OCI-LY1 (cell line): Measurements from ENCODE around the gene ADAMTS9.

Source experiments
- H2AFZ ChIP-seq: fragments of 200-600 bp; sonication (generic), shearing (Covaris generic); 2 replicates; pipeline ENCODE4 v1.6.0; 2014; ENCODE audit warnings: antibody characterized with exemption, mild to moderate bottlenecking, low read length
- H3F3A ChIP-seq: fragments of 200-600 bp; sonication (generic), shearing (Covaris generic); 2 replicates; pipeline ENCODE4 v1.6.0; 2014; ENCODE audit warnings: mild to moderate bottlenecking, antibody characterized with exemption, low read length, moderate library complexity; ENCODE audit not compliant: insufficient read depth
- H3K27ac ChIP-seq: fragments of 200-600 bp; sonication (generic); 2 replicates; pipeline ENCODE4 v1.5.1; 2014; ENCODE audit warnings: low read length, mixed run types, mild to moderate bottlenecking, low read depth; ENCODE audit not compliant: poor library complexity, severe bottlenecking
- H3K27me3 ChIP-seq: fragments of 200-600 bp; sonication (generic); 2 replicates; pipeline ENCODE4 v1.6.0; 2014; ENCODE audit warnings: antibody characterized with exemption, mild to moderate bottlenecking, low read length, moderate library complexity; ENCODE audit not compliant: insufficient read depth
- H3K36me3 ChIP-seq: fragments of 200-600 bp; sonication (generic); 2 replicates; pipeline ENCODE4 v1.6.1; 2014; ENCODE audit warnings: mild to moderate bottlenecking, antibody characterized with exemption, low read length, moderate library complexity, mixed read lengths; ENCODE audit not compliant: insufficient read depth
- H3K4me1 ChIP-seq: fragments of 200-600 bp; sonication (generic); 2 replicates; pipeline ENCODE4 v1.5.1; 2014; ENCODE audit warnings: mild to moderate bottlenecking, low read length, moderate library complexity; ENCODE audit not compliant: insufficient read depth, severe bottlenecking
- H3K4me2 ChIP-seq: fragments of 200-600 bp; sonication (generic), shearing (Covaris generic); 2 replicates; pipeline ENCODE4 v1.6.1; 2014; ENCODE audit warnings: low read length
- H3K4me3 ChIP-seq: fragments of 200-600 bp; sonication (generic); 2 replicates; pipeline ENCODE4 v1.5.1; 2014; ENCODE audit warnings: low read length, low read depth, mild to moderate bottlenecking, mixed read lengths; ENCODE audit not compliant: poor library complexity, severe bottlenecking
- H3K79me2 ChIP-seq: fragments of 200-600 bp; shearing (Covaris generic); 2 replicates; pipeline ENCODE4 v1.6.1; 2016; ENCODE audit warnings: mixed run types, low read length, mixed read lengths; ENCODE audit not compliant: insufficient read depth
- H3K9ac ChIP-seq: fragments of 200-600 bp; sonication (generic), shearing (Covaris generic); 2 replicates; pipeline ENCODE4 v1.6.1; 2014; ENCODE audit warnings: mild to moderate bottlenecking, low read length, mixed read lengths
- H3K9me2 ChIP-seq: fragments of 200-600 bp; sonication (generic), shearing (Covaris generic); 2 replicates; pipeline ENCODE4 v1.6.1; 2014; ENCODE audit warnings: low read depth, mild to moderate bottlenecking, low read length, mixed read lengths
- H3K9me3 ChIP-seq: fragments of 200-600 bp; shearing (Covaris generic); 2 replicates; pipeline ENCODE4 v1.6.1; 2014; ENCODE audit warnings: low read length, mixed read lengths
- H4K20me1 ChIP-seq: fragments of 200-600 bp; sonication (generic), shearing (Covaris generic); 2 replicates; pipeline ENCODE4 v1.6.0; 2016; ENCODE audit warnings: mild to moderate bottlenecking, low read length; ENCODE audit not compliant: insufficient read depth
- EZH2 ChIP-seq: fragments of 200-600 bp; sonication (generic), shearing (Covaris generic); IDR thresholded peaks from 2 replicates; pipeline ENCODE4 v1.8.0; 2017; ENCODE audit warnings: borderline replicate concordance, mixed run types, mild to moderate bottlenecking, antibody characterized with exemption, low read length, moderate library complexity, mixed read lengths
- TF ChIP-seq, protein P1 (sequence below): fragments of 200-600 bp; sonication (generic), shearing (Covaris generic); IDR thresholded peaks from 2 replicates; pipeline ENCODE4 v1.5.1; 2017; ENCODE audit warnings: mild to moderate bottlenecking, antibody characterized with exemption, low read length, moderate library complexity, mixed read lengths

ADAMTS9 gene

DNA sequence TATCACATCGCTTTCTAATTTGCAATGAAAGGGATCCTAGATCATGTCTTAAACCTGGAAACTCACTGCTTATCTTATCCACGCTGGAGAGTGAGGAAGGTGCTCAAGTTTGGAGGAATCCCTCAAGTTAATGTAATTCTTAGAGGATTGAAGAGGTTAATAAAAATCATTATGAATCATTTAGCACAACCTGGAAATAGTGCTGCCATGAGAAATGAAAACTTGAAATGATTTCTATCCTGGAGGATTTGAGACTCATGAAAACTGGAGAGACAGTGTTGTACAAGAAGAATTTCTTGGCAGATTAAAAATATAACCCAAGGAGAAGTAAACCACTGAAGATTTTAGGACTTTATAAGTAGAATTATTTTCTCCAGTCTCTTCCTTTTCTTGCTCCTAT lies 125.9 kb downstream of the ADAMTS9 start:
- no peaks in the 10 kb centered on the region for H3K79me2 ChIP-seq
- no peak overlapping the region for H3K27ac ChIP-seq
- no peaks in the 10 kb centered on the region for H3K9me3 ChIP-seq
- H3K27me3 ChIP-seq, result no peaks in the 10 kb centered on the region
- no peak overlapping the region for H3K4me3 ChIP-seq
- no peak overlapping the region for H3K9ac ChIP-seq
- no peak overlapping the region for H3K4me2 ChIP-seq
- no peaks in the 10 kb centered on the region for H3K4me1 ChIP-seq
- TF ChIP-seq, protein P1, sequence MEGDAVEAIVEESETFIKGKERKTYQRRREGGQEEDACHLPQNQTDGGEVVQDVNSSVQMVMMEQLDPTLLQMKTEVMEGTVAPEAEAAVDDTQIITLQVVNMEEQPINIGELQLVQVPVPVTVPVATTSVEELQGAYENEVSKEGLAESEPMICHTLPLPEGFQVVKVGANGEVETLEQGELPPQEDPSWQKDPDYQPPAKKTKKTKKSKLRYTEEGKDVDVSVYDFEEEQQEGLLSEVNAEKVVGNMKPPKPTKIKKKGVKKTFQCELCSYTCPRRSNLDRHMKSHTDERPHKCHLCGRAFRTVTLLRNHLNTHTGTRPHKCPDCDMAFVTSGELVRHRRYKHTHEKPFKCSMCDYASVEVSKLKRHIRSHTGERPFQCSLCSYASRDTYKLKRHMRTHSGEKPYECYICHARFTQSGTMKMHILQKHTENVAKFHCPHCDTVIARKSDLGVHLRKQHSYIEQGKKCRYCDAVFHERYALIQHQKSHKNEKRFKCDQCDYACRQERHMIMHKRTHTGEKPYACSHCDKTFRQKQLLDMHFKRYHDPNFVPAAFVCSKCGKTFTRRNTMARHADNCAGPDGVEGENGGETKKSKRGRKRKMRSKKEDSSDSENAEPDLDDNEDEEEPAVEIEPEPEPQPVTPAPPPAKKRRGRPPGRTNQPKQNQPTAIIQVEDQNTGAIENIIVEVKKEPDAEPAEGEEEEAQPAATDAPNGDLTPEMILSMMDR, result no peak
- TF ChIP-seq EZH2, result no peak
- no peaks in the 10 kb centered on the region for H3K36me3 ChIP-seq
- H3K9me2 ChIP-seq, result no peaks in the 10 kb centered on the region
- H2AFZ ChIP-seq, result no peak overlapping the region
- no peaks in the 10 kb centered on the region for H3F3A ChIP-seq
- no peaks in the 10 kb centered on the region for H4K20me1 ChIP-seq

GRCh38 chr3:64561325-64561843 lies 126.4 kb downstream of the ADAMTS9 start:
- Histone ChIP-seq H2AFZ (no peak overlapping the region), H3K27ac (no peak overlapping the region), H3K9ac (no peak overlapping the region), H3K27me3 (no peaks in the 10 kb centered on the region), H3K36me3 (no peaks in the 10 kb centered on the region), H3K9me3 (no peaks in the 10 kb centered on the region), H3K79me2 (no peaks in the 10 kb centered on the region), H3F3A (no peaks in the 10 kb centered on the region), H3K4me1 (no peaks in the 10 kb centered on the region), H3K4me3 (no peak overlapping the region), H4K20me1 (no peaks in the 10 kb centered on the region), H3K9me2 (no peaks in the 10 kb centered on the region), H3K4me2 (no peak overlapping the region)
- no peak for TF ChIP-seq EZH2

DNA sequence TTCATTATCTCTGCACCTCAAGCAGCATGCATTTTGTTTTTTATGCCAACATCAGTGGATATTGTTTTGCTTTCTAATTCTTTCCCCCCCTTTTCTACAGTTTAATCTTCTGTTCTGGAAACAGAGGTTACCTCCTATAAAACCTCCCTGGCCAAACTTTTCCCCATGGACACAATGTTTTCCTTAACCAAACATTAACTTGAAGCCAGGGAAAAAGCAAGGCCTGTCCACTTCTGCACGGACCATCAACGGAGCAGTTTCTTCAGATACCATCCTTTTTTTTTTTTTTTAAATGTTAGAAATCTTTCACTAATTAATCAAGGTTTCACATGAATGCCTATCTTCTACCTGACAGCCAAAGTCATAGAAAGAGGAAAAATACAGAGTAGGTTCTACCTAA lies 127.0 kb downstream of the ADAMTS9 start:
- TF ChIP-seq, protein P1, result no peak
- TF ChIP-seq EZH2, result no peak
- no peak overlapping the region for H2AFZ ChIP-seq
- no peak overlapping the region for H3K9ac ChIP-seq
- H3K9me3 ChIP-seq, result no peaks in the 10 kb centered on the region
- no peak overlapping the region for H3K4me2 ChIP-seq
- H3K4me1 ChIP-seq, result no peaks in the 10 kb centered on the region
- H3K4me3 ChIP-seq, result no peak overlapping the region
- H3K9me2 ChIP-seq, result no peaks in the 10 kb centered on the region
- no peaks in the 10 kb centered on the region for H3K79me2 ChIP-seq
- H3K27me3 ChIP-seq, result no peaks in the 10 kb centered on the region
- no peaks in the 10 kb centered on the region for H4K20me1 ChIP-seq
- no peak overlapping the region for H3K27ac ChIP-seq
- H3F3A ChIP-seq, result no peaks in the 10 kb centered on the region
- no peaks in the 10 kb centered on the region for H3K36me3 ChIP-seq

GRCh38 chr3:64559588-64559987 lies 128.2 kb downstream of the ADAMTS9 start:
- no peaks in the 10 kb centered on the region for H3K4me1 ChIP-seq
- H3K27me3 ChIP-seq, result no peaks in the 10 kb centered on the region
- TF ChIP-seq EZH2, result no peak
- TF ChIP-seq, protein P1, result no peak
- no peak overlapping the region for H3K4me2 ChIP-seq
- H2AFZ ChIP-seq, result no peak overlapping the region
- no peak overlapping the region for H3K27ac ChIP-seq
- H3K79me2 ChIP-seq, result no peaks in the 10 kb centered on the region
- H3K36me3 ChIP-seq, result no peaks in the 10 kb centered on the region
- no peak overlapping the region for H3K9ac ChIP-seq
- H3K9me2 ChIP-seq, result no peaks in the 10 kb centered on the region
- H3K9me3 ChIP-seq, result no peaks in the 10 kb centered on the region
- H3K4me3 ChIP-seq, result no peak overlapping the region
- H4K20me1 ChIP-seq, result no peaks in the 10 kb centered on the region
- no peaks in the 10 kb centered on the region for H3F3A ChIP-seq
